ENCODE measurements around the gene CCL16. TPM values are rescaled to one million over a fixed set of nuclear protein-coding genes. Genes with fewer than 3 reads are reported as not detected.

Gene CCL16
- total and polyA plus RNA-seq, 7 donors = 0.10 to 1.1 TPM; not detected in 5

GRCh38 chr17:35953720-35954119, 27.6 kb downstream of the CCL16 start:
- Histone ChIP-seq H3K36me3 (no peaks in the 10 kb centered on the region), H3K4me3 (no peak overlapping the region), H3K4me1 (no peaks in the 10 kb centered on the region), H3K9me3 (no peaks in the 10 kb centered on the region), H3K27ac (no peak overlapping the region), H3K27me3 (peaks cover 0 to under 1% (median 0%) of the 10 kb centered on the region in 3 donors)
- 72 to 73% methylated on average over 7 of the region's 7 CpGs for WGBS, 2 donors
- no peak for TF ChIP-seq EP300 (IDR thresholded peaks at IDR 0.05)
- no peak for TF ChIP-seq POLR2AphosphoS5 (IDR thresholded peaks at IDR 0.05)
- no peak for TF ChIP-seq CTCF (IDR thresholded peaks at IDR 0.05)
- no peak for TF ChIP-seq POLR2A (IDR thresholded peaks at IDR 0.05)
- no peak for DNase-seq
- intact Hi-C loops (cut with DNase I) = no loop called here

GRCh38 chr17:35949401-35949800, 31.9 kb downstream of the CCL16 start:
- H3K36me3 ChIP-seq = no peaks in the 10 kb centered on the region
- H3K4me1 ChIP-seq = no peaks in the 10 kb centered on the region
- no peak overlapping the region for H3K27ac ChIP-seq
- peaks cover 0 to 9% (median 0%) of the 10 kb centered on the region in 3 donors for H3K27me3 ChIP-seq
- intact Hi-C loops (cut with DNase I) = no loop called here
- no peak overlapping the region for H3K4me3 ChIP-seq
- no peaks in the 10 kb centered on the region for H3K9me3 ChIP-seq
- no peak for DNase-seq
- 64 to 79% methylated on average over 3 of the region's 3 CpGs for WGBS, 2 donors
- no peak for TF ChIP-seq POLR2AphosphoS5 (IDR thresholded peaks at IDR 0.05)
- TF ChIP-seq CTCF (IDR thresholded peaks at IDR 0.05) = no peak
- no peak for TF ChIP-seq EP300 (IDR thresholded peaks at IDR 0.05)

GRCh38 chr17:35948092-35948491, 33.2 kb downstream of the CCL16 start:
- Histone ChIP-seq H3K27ac (no peak overlapping the region), H3K36me3 (no peaks in the 10 kb centered on the region), H3K4me1 (peaks cover 0 to 2% (median 1%) of the 10 kb centered on the region in 4 donors), H3K4me3 (no peak overlapping the region), H3K27me3 (peaks cover 0 to 19% (median 0%) of the 10 kb centered on the region in 3 donors), H3K9me3 (no peaks in the 10 kb centered on the region)
- DNase-seq = no peak
- TF ChIP-seq POLR2A (IDR thresholded peaks at IDR 0.05) (no peak), EP300 (IDR thresholded peaks at IDR 0.05) (no peak), CTCF (IDR thresholded peaks at IDR 0.05) (no peak), POLR2AphosphoS5 (IDR thresholded peaks at IDR 0.05) (no peak)
- 89 to 93% methylated on average over 7 of the region's 7 CpGs for WGBS, 2 donors
- intact Hi-C loops (cut with DNase I) = no loop called here

GRCh38 chr17:35947156-35947585, 34.1 kb downstream of the CCL16 start:
- peaks cover 0 to 6% (median 2%) of the 10 kb centered on the region in 4 donors for H3K4me1 ChIP-seq
- no peak for DNase-seq
- no peak overlapping the region for H3K4me3 ChIP-seq
- 9 to 33% methylated on average over 12 of the region's 12 CpGs for WGBS, 2 donors
- H3K9me3 ChIP-seq = no peaks in the 10 kb centered on the region
- intact Hi-C loops (cut with DNase I) = no loop called here
- TF ChIP-seq EP300 (IDR thresholded peaks at IDR 0.05) (no peak), POLR2A (IDR thresholded peaks at IDR 0.05) (no peak), POLR2AphosphoS5 (IDR thresholded peaks at IDR 0.05) (no peak), CTCF (IDR thresholded peaks at IDR 0.05) (peak in 3 of 4 experiments; percentile 49 to 69 (median 51))
- no peaks in the 10 kb centered on the region for H3K36me3 ChIP-seq
- H3K27me3 ChIP-seq = peaks cover 0 to 20% (median 0%) of the 10 kb centered on the region in 3 donors
- H3K27ac ChIP-seq = no peak overlapping the region

- TF ChIP-seq POLR2AphosphoS5 (IDR thresholded peaks at IDR 0.05) (no peak), POLR2A (IDR thresholded peaks at IDR 0.05) (no peak), EP300 (IDR thresholded peaks at IDR 0.05) (no peak), CTCF (IDR thresholded peaks at IDR 0.05) (no peak)
- peaks cover 0 to 23% (median 0%) of the 10 kb centered on the region in 3 donors for H3K27me3 ChIP-seq
- no peaks in the 10 kb centered on the region for H3K9me3 ChIP-seq
- peaks cover 0 to 6% (median 2%) of the 10 kb centered on the region in 4 donors for H3K4me1 ChIP-seq
- WGBS, 2 donors = 87 to 92% methylated on average over 4 of the region's 4 CpGs
- H3K27ac ChIP-seq = no peak overlapping the region
- H3K4me3 ChIP-seq = no peak overlapping the region
- no peak for DNase-seq
- intact Hi-C loops (cut with DNase I) = no loop called here
- H3K36me3 ChIP-seq = no peaks in the 10 kb centered on the region
Measured at GRCh38 chr17:35944151-35944550, 37.1 kb downstream of the CCL16 start.

All from sigmoid colon (tissue), 7 donors.